Type B pancreatic cell (in vitro differentiated cells): ENCODE results near the gene MAPK14. TPM values are rescaled to one million over a fixed set of nuclear protein-coding genes. Genes with fewer than 3 reads are reported as not detected.

ENCODE experiments used
- DNase-seq: peaks from one replicate; pipeline ENCODE4 v3.0.0; 2021; ENCODE audit warnings: mixed read lengths; ENCODE audit not compliant: unreplicated experiment; ENCODE audit errors: extremely low spot score
- H3K27ac Mint-ChIP-seq: 2 replicates; pipeline ENCODE4 v1.8.0; 2021; ENCODE audit warnings: mild to moderate bottlenecking, mixed read lengths
- H3K27me3 Mint-ChIP-seq: 2 replicates; pipeline ENCODE4 v1.8.0; 2021; ENCODE audit warnings: mixed read lengths
- H3K36me3 Mint-ChIP-seq: 2 replicates; pipeline ENCODE4 v1.8.0; 2021; ENCODE audit warnings: mixed read lengths
- H3K4me1 Mint-ChIP-seq: one replicate; pipeline ENCODE4 v1.8.0; 2021; ENCODE audit warnings: mixed read lengths; ENCODE audit not compliant: unreplicated experiment
- H3K4me3 Mint-ChIP-seq: 2 replicates; pipeline ENCODE4 v1.8.0; 2021; ENCODE audit warnings: mild to moderate bottlenecking, mixed read lengths
- H3K9me3 Mint-ChIP-seq: 2 replicates; pipeline ENCODE4 v1.8.0; 2021; ENCODE audit warnings: mixed read lengths
- total RNA-seq: library from RNA; stranded (reverse); gene quantifications from 2 replicates; pipeline ENCODE4 v1.2.1, GENCODE V29; 2021; ENCODE audit warnings: low replicate concordance
- TF ChIP-seq, protein P1 (sequence below): fragments of 200-600 bp; sonication (generic); conservative IDR thresholded peaks from 2 replicates; pipeline ENCODE4 v1.5.0; 2021; ENCODE audit warnings: antibody characterized with exemption, mild to moderate bottlenecking

The MAPK14 gene
- total RNA-seq, 1 donor from 2014 or later, result 40.1 TPM

DNA sequence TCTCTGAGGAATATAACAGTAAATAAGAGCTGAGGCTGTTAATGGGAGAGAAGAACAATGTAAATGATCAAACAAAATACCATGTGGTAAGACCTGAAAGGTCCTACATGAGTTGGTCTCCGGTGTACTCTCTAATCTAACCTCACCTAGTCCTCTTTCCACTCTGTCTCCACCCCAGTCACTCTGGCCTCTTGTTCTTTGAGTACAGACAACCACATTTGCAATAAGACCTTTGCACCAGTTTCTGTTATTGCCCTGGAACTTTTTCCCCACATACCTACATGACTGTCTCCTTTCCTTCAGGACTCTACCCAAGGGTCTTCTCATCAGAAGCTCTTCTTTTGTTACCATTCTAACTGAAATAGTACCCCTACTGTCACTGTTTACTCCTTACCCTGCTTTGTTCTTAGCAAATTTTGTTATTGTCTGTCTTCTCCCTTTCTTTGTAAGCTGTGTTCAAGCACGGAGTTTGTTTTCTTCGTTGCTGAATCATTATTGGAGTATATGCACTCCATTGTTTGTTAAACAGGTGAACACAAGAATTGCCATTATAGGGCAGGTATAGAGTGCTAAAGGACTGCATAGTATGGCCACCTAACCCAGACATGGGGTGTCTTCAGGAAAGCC, 37.3 kb downstream of the MAPK14 start:
- TF ChIP-seq, protein P1, sequence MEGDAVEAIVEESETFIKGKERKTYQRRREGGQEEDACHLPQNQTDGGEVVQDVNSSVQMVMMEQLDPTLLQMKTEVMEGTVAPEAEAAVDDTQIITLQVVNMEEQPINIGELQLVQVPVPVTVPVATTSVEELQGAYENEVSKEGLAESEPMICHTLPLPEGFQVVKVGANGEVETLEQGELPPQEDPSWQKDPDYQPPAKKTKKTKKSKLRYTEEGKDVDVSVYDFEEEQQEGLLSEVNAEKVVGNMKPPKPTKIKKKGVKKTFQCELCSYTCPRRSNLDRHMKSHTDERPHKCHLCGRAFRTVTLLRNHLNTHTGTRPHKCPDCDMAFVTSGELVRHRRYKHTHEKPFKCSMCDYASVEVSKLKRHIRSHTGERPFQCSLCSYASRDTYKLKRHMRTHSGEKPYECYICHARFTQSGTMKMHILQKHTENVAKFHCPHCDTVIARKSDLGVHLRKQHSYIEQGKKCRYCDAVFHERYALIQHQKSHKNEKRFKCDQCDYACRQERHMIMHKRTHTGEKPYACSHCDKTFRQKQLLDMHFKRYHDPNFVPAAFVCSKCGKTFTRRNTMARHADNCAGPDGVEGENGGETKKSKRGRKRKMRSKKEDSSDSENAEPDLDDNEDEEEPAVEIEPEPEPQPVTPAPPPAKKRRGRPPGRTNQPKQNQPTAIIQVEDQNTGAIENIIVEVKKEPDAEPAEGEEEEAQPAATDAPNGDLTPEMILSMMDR, result no peak

GRCh38 chr6:36065916-36066315, 38.3 kb downstream of the MAPK14 start:
- DNase-seq, result no peak
- no peak overlapping the region for H3K4me3 Mint-ChIP-seq
- H3K4me1 Mint-ChIP-seq, result peaks cover 36% of the 10 kb centered on the region
- TF ChIP-seq, protein P1, result no peak
- peaks cover 7% of the 10 kb centered on the region for H3K36me3 Mint-ChIP-seq
- H3K9me3 Mint-ChIP-seq, result no peaks in the 10 kb centered on the region
- H3K27ac Mint-ChIP-seq, result no peak overlapping the region
- no peaks in the 10 kb centered on the region for H3K27me3 Mint-ChIP-seq

More for the DNA sequence above, 37.3 kb downstream of the MAPK14 start:
- no peaks in the 10 kb centered on the region for H3K27me3 Mint-ChIP-seq
- no peak for DNase-seq
- peaks cover 36% of the 10 kb centered on the region for H3K4me1 Mint-ChIP-seq
- peak overlapping the region; percentile 47 for H3K4me3 Mint-ChIP-seq
- H3K36me3 Mint-ChIP-seq, result peaks cover 14% of the 10 kb centered on the region
- no peaks in the 10 kb centered on the region for H3K9me3 Mint-ChIP-seq
- peak overlapping the region; percentile 8 for H3K27ac Mint-ChIP-seq

DNA sequence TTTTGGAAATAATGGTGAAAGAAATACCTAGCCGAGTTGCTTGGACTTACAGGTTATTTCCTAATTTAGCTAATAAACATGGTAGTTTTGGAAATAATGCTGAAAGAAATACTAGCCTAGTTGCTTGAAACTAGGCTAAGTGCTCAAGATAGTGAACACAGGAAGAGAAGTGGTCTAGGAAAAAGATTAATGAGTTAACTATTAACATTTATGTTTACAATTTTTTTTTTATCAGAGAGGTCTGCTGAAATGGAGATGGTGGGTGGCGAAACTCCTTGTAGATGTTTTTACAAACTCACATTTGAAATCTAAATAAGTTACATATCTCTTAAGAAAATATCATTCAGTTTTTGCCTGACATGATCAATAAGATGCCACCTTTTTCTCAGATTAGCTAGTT, 39.2 kb downstream of the MAPK14 start:
- H3K27ac Mint-ChIP-seq, result no peak overlapping the region
- no peak overlapping the region for H3K4me3 Mint-ChIP-seq
- peaks cover 7% of the 10 kb centered on the region for H3K36me3 Mint-ChIP-seq
- TF ChIP-seq, protein P1, result no peak
- DNase-seq, result no peak
- H3K9me3 Mint-ChIP-seq, result no peaks in the 10 kb centered on the region
- peaks cover 36% of the 10 kb centered on the region for H3K4me1 Mint-ChIP-seq
- H3K27me3 Mint-ChIP-seq, result no peaks in the 10 kb centered on the region

- no peaks in the 10 kb centered on the region for H3K9me3 Mint-ChIP-seq
- H3K36me3 Mint-ChIP-seq, result peaks cover 7% of the 10 kb centered on the region
- H3K4me1 Mint-ChIP-seq, result peaks cover 36% of the 10 kb centered on the region
- H3K27me3 Mint-ChIP-seq, result no peaks in the 10 kb centered on the region
- H3K27ac Mint-ChIP-seq, result no peak overlapping the region
- TF ChIP-seq, protein P1, result no peak
- no peak for DNase-seq
- H3K4me3 Mint-ChIP-seq, result no peak overlapping the region
These were observed 39.9 kb downstream of the MAPK14 start for GRCh38 chr6:36067374-36068011.

- no peaks in the 10 kb centered on the region for H3K9me3 Mint-ChIP-seq
- no peak for DNase-seq
- TF ChIP-seq, protein P1, result no peak
- no peaks in the 10 kb centered on the region for H3K27me3 Mint-ChIP-seq
- H3K4me3 Mint-ChIP-seq, result no peak overlapping the region
- H3K27ac Mint-ChIP-seq, result no peak overlapping the region
- peaks cover 7% of the 10 kb centered on the region for H3K36me3 Mint-ChIP-seq
- H3K4me1 Mint-ChIP-seq, result peaks cover 36% of the 10 kb centered on the region
These were observed 40.4 kb downstream of the MAPK14 start for GRCh38 chr6:36068012-36068392.
